Hematopoietic multipotent progenitor cell (in vitro differentiated cells): ENCODE results near the gene ARID4B. TPM values are rescaled to one million over a fixed set of nuclear protein-coding genes. Genes with fewer than 3 reads are reported as not detected.
"Not testable (repeated sequence)": the region's sequence is repeated elsewhere in the genome, so short reads cannot be mapped to it uniquely, and the experiment has no call there.

Experiments used
- DNase-seq, 3 donors: peaks; one replicate each; pipeline ENCODE4 v3.0.0-alpha.2; 2011 to 2015; ENCODE audit warnings: low read depth in 2 of 3, low spot score in 2 of 3
- total RNA-seq: library from RNA; depleted of rRNA; stranded (reverse); fragments of >200 nt; gene quantifications from one replicate; pipeline ENCODE4 v1.2.3, GENCODE V29; 2012

The ARID4B gene
- total RNA-seq, 1 donor, result 24.5 TPM

GRCh38 chr1:235302143-235302542, 25.8 kb downstream of the ARID4B start:
- no peak for DNase-seq

GRCh38 chr1:235299169-235299858, 28.7 kb downstream of the ARID4B start:
- no peak for DNase-seq

GRCh38 chr1:235298758-235299157, 29.2 kb downstream of the ARID4B start:
- no peak for DNase-seq

- peak; percentile 17 to 51 (median 35) for DNase-seq
Measured at GRCh38 chr1:235297579-235297978, 30.4 kb downstream of the ARID4B start.

- no peak for DNase-seq
Measured at GRCh38 chr1:235296729-235297128, 31.2 kb downstream of the ARID4B start.

GRCh38 chr1:235295902-235296350, 32.1 kb downstream of the ARID4B start:
- DNase-seq, result no peak

GRCh38 chr1:235293322-235293942, 34.5 kb downstream of the ARID4B start:
- DNase-seq, result no peak

- DNase-seq, result no peak
Measured at GRCh38 chr1:235292790-235293189, 35.2 kb downstream of the ARID4B start.

GRCh38 chr1:235291599-235292091, 36.3 kb downstream of the ARID4B start:
- DNase-seq, result no peak

- DNase-seq, result no peak
Measured at GRCh38 chr1:235290740-235291502, 37.1 kb downstream of the ARID4B start.

GRCh38 chr1:235289859-235290739, 37.9 kb downstream of the ARID4B start:
- no peak for DNase-seq

GRCh38 chr1:235287208-235287882, 40.6 kb downstream of the ARID4B start:
- no peak for DNase-seq

- no peak for DNase-seq
Measured at GRCh38 chr1:235286667-235287066, 41.3 kb downstream of the ARID4B start.

GRCh38 chr1:235284231-235284769, 43.7 kb downstream of the ARID4B start:
- no peak for DNase-seq

- not testable (repeated sequence) for DNase-seq
Measured at GRCh38 chr1:235283636-235284035, 44.3 kb downstream of the ARID4B start.

GRCh38 chr1:235280467-235280866, 47.5 kb downstream of the ARID4B start:
- no peak for DNase-seq

- DNase-seq, result no peak
Measured at GRCh38 chr1:235279694-235280093, 48.3 kb downstream of the ARID4B start.

- DNase-seq, result no peak
Measured at GRCh38 chr1:235278915-235279292, 49.1 kb downstream of the ARID4B start.

GRCh38 chr1:235278233-235278914, 49.6 kb downstream of the ARID4B start:
- DNase-seq, result no peak
